RPMI7951 (cell line): ENCODE data around the gene JPT2. TPM values are rescaled to one million over a fixed set of nuclear protein-coding genes. Genes with fewer than 3 reads are reported as not detected.
A peak's percentile ranks its signal among the peaks of the same experiment; 100 is the strongest.
"Not testable (repeated sequence)": the region's sequence is repeated elsewhere in the genome, so short reads cannot be mapped to it uniquely, and the experiment has no call there.

Source experiments
- DNase-seq: peaks from one replicate; pipeline ENCODE4 v3.0.0-alpha.2; 2012; ENCODE audit warnings: low read depth
- total RNA-seq: library from RNA; depleted of rRNA; stranded (reverse); fragments of >200 nt; shearing (Covaris generic); gene quantifications from 2 replicates; pipeline ENCODE4 v1.2.3, GENCODE V29; 2014

JPT2 gene
- total RNA-seq, 1 experiment from 2014 or later, result 148 TPM

DNA sequence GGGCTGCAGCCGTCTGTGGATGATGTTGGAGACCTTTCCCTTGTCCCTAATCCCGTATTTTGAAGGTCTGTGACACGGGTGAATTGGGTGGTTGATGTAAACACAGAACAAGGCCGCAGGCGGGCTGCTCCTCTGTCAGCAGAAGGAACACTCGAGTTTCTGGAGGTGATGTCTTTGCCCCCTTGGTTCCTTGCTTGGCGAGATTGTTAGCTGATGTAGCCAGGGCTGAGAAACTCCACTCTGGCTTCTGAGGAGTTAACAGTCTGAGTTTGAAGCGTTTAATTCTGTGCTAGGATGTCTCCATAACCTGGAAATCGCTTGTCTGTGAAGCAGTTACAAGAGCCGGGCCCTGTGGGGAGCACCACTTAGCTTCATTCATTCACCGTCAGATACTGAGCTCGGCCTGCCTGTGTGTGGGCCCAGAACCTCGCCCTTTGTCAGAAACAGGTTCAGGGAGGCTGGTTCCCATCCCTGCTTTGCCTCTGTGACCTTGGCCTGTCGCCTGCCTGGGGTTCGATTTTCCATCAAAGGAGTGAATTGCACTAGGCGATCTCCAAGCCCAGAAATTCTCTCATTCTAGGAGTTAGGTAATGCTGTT lies 29.2 kb downstream of the JPT2 start:
- peak; percentile 31 for DNase-seq

DNA sequence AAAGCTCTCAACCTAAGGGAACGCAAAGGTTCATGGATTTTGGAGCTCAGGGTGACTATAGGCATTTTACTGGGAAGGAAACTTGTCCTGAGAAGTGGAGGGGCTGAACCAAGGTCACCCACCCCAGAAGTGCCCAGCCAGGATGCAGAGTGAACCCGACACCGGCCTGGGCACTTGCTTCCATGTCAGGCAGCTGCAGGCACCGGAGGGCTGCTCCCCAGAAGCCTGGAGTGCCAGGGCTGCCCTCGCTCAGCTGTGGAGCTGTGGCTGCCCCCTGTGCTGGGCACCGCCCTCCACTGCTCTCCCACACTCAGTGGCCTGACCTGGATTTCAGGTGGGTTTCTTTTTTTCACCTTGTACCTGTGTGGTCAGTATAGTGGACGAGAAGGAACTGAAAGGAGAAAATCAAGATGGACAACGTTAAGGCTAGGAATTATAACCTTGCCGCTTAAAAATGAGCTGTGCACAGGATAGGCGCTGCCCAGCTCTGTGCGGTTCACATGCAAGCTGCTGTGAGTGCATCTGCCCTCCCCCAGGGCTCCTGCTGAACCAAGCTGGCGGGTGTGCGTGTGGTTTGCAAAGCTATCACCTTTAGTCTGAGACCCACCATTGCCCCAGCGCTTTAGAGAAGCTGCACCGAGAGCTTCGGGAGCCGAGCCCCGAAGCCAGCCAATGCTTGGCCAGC lies 30.1 kb downstream of the JPT2 start:
- DNase-seq, result no peak

DNA sequence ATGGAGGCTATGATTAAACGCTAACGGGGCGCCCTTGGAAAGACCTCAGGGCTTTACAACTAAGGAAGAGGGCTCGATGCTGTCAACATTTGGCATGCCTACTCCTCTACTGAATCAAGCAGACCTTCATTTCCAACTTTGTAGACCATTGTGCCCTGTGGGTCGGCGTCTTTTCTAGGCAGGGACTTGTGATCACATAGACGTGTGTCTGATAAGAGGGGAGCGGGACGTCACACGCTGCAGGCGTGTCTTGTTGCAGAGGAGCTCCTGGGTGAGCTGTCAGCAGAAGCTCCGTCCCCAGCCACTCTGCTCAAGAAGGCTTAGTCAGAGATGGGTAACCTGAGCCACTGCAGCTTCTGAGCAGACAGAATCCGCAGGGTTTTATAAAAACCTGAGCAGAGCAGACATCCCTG lies 30.7 kb downstream of the JPT2 start:
- no peak for DNase-seq

DNA sequence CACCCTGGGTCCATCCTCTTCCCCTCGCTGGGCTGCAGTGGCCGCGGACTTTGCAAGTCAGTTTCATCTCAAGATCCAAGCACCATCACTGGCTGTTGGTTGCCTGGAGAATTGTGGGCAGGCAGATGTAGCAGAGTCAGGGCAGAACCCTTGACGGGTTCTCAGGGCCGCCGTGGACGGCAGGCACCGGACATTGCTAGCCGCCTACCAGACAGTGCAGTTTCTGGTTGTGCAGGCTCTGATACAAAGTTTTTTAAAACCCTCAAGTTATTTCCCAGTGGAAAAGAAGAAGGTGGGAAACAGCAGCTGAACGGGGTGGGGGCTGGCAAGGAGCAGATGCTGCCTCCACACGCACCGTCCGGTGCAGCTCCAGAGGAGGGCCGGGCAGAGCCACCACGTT lies 31.3 kb downstream of the JPT2 start:
- DNase-seq, result no peak

DNA sequence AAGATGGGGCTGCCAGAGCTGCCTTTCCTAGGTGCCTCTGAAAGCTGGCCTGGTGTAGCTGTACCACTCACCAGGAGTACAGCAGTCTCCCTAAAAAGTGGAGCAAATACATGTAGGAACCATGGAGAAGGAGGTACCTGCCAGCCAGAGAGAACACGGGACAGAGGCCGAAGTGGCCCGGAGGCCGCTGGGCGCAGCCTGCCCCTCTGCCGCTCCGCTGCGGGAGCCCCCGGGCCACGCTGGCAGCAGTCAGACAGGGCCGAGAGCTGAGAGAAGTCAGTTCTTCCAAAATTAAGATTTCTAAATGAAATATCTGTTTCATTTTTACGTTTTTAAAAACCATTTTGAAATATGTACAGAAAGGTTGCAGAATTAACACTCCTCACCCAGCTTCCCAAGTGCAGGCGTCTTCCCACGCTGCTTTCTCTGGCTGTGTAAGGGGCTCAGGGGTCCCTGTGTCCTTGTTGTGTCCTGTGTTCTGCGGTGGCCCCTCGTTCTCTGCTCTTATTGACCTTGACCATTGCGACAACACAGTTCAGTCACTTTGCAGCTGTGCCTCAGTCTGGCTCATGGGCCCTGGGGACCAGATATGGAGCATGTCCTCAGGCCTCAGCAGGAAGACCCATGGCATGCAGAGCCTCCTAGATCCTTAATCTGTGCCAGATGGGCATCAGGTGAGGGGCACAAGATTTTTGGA lies 32.9 kb downstream of the JPT2 start:
- no peak for DNase-seq

DNA sequence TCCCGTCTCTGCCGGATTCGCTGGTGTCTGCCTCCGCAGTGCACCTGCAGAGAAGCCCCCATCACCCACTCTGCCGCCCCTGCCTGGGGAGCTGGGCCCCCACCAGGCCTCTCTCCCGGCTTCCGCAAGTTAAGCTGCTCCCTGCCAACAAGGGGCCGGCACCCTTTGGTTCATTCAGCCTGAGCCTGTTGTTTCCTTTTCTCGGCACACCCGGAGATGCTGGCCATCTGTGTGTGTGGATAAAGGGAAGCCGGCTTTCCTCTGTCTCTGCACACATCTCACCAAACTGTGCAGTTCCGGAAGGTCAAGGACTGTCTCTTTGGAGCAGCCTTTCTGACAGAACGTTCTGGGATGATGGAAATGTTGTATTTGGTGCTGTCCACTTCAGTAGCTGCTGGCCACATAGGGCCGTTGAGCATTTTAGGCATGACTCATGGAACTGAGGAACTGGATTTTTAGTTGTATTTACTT lies 34.7 kb downstream of the JPT2 start:
- DNase-seq, result no peak

DNA sequence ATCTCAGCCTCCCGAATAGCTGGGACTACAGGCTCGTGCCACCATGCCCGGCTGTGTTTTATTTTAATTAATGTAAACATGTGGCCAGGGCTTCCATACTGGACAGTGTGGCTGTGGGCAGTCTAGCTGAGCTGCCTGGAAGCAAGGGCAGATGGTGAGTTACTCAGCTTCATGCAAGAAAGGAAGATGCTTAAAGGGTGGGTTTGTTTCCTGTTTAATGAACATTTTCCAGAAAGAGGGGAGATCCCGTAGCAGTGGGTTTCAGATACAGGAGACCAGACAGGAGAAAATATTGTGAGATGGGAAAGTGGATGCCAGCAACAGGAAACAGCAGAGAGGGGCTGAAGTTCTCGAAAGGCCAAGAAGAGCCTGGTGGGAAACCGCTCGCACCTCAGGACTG lies 35.3 kb downstream of the JPT2 start:
- no peak for DNase-seq

DNA sequence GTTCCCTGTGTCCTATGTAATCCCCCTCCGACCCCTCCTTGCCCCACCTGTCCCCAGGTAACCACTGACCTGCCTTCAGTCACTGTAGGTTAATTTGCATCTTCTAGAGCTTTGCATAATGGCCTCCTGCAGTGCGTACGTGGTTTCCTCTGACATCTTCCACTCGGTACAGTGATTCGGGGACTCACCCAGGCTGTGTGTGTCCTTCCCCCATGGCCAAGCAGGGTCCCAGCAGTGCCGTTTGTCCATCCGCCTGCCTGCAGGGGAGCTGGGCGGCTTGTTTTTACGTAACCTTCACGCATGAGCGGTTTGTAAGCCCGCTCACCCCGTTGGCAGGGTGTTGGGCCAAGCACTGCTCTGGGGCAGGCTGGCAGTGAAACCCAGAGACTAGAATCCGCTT lies 35.9 kb downstream of the JPT2 start:
- no peak for DNase-seq

DNA sequence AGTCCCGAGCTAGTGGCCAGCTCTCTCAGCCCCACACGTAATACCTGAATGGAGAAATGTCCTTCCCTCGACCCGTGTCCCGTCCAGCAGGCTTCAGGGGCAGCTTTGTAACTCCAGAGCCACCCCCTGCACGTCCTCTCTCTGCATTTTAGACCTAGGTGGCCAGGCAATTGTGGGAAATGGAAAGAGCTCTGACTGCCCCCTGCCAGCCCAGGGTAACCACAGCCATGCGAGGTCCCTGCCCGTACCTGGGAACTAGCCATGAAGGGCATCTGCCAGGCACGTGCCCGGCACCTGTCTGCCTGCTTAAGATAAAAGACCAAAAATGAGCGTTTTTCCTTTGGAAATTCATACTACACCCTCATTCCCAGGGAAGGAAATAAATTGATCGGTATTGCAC lies 37.1 kb downstream of the JPT2 start:
- no peak for DNase-seq

DNA sequence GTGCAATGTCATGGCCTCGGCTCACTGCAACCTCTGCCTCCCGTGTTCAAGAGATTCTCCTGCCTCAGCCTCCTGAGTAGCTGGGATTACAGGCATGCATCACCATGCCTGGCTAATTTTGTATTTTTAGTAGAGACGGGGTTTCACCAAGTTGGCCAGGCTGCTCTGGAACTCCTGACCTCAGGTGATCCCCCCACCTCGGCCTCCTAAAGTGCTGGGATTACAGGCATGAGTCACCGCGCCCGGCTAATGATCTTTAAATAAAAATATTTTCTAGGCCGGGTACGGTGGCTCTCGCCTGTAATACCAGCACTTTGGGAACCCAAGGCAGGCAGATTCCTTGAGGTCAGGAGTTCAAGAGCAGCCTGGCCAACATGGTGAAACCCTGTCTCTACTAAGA lies 40.2 kb downstream of the JPT2 start:
- DNase-seq, result not testable (repeated sequence)

DNA sequence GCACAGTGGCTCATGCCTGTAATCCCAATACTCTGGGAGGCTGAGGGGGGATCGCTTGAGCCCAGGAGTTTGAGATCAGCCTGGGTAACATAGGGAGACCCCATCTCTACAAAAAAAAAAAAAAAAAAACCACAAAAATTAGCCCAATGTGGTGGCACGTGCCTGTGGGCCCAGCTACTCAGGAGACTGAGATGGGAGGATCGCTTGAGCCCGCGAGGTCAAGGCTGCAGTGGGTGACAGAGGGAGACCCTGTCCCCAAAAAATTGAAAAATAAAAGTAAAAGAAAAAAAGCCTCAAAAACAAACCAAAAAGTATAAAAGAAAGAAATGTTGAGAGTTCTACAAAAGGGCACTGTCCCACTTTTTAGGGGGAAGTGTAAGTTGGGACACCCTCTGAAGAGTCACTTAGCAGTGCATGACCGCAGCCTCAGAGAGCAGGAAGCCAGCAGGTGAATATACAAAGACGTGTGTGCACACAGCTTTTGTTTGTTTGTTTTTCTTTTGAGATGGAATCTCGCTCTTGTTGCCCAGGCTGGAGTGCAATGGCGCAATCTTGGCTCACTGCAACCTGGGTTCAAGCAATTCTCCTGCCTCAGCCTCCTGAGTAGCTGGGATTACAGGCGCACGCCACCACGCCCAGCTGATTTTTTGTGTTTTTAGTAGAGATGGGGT lies 41.6 kb downstream of the JPT2 start:
- not testable (repeated sequence) for DNase-seq

DNA sequence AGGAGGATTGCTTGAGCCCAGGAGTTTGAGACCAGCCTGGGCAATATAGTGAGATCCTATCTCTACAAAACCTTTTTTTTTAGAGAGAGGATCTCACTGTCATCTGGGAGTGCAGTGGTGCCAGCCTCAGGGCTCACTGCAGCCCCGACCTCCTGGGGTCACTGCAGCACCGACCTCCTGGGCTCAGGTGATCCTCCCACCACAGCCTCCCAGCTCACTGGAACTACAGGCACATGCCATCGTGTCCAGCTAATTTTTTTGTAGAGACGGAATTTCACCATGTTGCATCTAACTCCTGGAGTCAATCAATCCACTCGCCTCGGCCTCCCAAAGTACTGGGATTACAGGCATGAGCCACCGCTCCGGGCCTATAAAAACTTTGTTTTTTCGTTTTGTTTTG lies 43.3 kb downstream of the JPT2 start:
- no peak for DNase-seq

DNA sequence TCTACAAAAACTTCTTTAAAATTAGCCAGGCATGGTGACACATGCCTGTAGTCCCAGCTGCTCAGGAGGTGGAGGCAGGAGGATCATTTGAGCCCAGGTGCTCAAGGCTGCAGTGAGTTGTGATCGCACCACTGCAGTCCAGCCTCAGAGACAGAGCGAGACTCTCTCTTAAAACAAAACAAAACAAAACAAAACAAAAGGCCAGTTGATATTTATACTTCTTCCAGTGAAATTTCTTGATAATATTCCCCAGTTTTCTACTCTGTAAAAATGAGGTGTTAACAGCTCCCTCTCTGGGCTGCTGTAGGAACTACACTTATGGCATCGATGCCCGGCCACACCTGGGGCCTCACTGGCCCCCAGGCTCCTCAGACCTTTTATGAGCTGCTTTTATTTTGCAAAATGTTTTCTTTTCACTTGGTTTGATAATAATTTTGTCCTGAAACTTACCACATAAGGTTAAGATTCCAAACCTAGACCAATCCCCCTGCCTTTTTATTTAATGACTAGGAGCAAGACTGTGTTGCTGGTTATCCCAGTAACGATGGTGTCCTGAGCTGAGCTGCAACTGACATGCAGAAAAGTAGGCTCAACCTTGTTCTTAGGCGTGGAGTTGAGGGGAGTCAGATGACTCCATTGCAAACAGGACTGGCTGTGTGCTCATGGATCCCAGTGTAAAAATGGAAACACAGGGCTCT lies 45.5 kb downstream of the JPT2 start:
- DNase-seq, result peak; percentile 46

DNA sequence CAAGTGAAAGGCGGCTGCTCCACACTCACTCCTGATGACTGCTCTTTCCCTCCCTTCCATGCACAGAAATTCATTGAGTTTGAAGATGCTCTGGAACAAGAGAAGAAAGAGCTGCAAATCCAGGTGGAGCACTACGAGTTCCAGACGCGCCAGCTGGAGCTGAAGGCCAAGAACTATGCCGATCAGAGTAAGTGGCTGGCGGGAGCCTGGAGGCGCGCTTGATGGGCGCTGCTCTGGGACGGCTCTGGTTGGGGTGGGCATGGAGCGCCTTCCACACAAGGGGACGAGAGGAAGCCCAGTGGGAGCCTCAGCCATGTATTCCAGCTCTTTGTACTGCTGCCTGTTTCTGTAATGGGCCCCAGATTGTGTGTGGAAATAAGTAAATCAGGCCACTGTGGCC lies 46.4 kb downstream of the JPT2 start:
- DNase-seq, result no peak

DNA sequence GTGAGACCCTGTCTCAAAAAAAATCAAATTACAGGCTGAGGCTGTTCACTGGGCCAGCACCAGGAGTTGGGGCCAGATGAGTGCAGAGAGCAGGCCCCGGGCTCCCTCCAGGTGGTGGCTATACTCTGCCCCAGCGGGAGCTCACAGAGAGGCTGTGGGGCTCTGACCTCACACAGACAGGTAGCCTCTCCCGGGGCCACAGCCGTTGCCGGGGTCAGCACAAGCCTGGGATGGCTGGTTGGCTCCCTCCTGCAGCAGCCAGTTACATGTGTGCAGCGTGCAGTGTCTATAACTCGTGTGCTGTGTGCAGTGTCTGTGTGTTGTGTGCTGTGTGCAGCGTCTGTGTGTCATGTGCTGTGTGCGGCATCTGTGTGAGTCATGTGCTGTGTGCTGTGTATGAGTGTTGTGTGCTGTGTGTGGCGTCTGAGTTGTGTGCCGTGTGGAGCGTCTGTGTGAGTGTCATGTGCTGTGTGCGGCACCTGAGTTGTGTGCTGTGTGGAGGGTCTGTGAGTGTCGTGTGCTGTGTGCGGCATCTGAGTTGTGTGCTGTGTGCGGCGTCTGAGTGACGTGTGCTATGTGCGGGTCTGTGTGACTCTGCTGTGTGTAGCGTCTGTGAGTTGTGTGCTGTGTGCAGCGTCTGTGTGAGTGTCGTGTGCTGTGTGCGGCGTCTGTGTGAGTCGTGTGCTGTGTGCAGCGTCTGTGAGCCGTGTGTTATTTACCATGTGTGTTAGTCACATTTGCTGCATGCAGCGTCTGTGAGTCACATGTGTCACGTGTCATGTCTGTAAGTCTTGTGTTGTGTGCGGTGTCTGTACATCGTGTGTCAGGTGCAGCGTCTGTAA lies 48.8 kb downstream of the JPT2 start:
- no peak for DNase-seq

DNA sequence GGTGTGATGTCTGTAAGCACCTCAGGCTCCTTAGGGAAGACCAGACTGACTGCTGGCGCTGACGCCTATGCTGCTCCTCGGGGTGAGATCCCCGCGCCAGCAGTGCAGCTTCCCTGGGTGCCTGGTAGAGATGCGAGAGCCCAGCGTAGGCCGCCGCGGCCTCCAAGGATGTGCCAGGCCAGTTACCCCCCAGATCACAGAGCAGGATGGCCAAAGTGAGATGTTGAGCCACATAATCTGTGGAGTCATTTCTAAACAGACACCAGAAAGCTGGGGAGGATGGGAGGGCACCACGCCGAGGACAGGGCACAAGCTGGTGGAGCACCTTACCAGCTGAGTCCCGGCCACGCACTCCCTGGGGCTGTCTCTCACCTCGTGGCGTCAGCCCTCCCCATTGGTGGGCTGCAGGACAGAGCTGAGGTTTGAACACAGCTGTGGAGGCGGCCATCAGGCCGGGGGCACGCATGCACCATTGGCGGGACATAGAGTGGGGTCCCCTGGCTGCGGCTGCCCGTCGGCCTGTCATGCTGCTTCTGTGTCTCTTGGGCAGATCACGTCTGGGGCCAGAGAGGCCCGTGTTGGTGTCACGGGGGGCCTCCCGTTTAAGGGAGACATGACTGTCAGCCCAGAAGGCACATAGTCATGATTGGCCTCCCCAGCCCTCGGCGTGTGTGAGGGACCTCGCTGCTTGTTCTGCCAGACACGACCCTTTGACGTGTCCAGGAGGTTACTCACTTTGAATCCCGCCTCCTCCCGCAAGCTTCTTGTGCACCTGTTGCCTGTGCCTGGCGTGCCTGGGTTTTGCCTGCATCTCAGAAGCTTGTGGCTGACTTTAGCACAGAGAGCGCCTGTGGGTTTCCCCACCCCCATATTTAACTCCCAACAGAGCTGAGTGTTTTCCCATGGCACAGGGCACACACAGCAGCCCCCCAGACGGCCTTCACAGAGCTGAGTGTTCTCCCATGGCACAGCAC lies 49.9 kb downstream of the JPT2 start:
- no peak for DNase-seq

DNA sequence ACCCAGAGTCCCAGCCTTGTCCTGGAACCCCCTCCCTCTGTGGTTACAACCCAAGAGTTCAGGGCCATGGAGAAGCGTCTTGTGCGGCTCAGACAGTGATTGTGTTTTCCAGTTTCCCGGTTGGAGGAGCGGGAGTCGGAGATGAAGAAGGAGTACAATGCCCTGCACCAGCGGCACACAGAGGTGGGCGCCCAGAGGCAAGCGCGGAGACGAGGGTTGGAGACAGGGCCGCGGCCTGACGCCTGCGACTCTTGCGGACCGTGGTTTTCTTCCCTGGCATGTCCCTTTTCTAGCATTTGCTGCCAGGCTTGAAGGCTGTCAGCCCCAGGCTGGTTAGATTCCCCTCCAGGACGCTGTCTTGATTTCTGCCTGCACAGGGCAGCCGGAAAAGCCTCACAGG lies 50.9 kb downstream of the JPT2 start:
- no peak for DNase-seq

DNA sequence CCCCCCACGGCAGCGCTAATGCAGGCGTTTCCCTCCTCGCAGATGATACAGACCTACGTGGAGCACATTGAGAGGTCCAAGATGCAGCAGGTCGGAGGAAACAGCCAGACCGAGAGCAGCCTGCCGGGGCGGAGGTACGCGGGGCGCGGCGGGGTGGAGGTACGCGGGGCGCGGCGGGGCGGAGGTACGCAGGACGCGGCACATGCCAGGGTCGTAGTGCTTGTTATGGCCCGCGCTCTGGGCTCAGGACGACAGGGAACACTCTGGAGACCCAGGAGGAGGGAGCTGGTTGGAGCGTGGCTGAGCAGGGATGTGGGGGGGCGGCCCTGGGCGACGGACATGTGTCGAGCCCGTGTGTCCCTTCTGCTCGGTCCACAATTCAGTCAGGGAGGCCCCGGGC lies 51.4 kb downstream of the JPT2 start:
- no peak for DNase-seq

DNA sequence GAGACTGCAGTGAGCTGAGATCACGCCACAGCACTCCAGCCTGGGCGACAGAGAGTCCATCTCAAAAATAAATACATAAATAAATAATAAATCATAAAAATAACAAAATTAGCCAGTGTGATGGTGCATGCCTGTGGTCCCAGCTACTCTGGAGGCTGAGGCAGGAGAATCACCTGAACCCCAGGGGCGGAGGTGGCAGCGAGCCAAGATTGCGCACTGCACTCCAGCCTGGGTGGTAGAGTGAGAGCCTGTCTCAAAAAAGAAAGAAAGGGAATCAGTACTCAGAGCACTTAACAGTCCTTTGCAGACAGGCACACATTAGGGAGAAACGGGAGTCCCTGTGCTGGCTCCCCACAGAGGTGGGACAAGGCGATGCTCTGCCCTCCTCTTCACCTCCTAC lies 53.0 kb downstream of the JPT2 start:
- no peak for DNase-seq

DNA sequence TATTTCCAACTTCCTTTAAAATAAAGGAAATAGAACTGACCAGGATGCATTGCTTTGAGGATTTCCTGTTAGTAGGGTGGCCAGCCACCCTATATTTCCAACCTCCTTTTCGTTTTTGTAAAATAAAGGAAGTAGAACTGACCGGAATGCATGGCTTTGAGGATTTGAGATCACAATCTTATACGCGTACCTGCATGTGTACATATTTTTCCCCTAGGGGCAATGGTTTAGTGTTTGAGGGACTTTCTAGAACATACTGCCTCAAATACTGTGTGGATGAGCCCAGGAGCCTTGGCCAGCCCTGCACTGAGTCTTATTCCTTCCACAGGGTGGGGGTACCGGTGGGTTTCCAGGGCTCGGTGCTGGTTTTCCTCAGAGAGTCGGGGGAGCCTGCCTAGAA lies 53.5 kb downstream of the JPT2 start:
- DNase-seq, result no peak
